Psoas muscle (tissue), 8 donors: ENCODE results near the gene SDE2. TPM values are rescaled to one million over a fixed set of nuclear protein-coding genes. Genes with fewer than 3 reads are reported as not detected.
"Not testable (repeated sequence)": the region's sequence is repeated elsewhere in the genome, so short reads cannot be mapped to it uniquely, and the experiment has no call there.

Experiments
- ATAC-seq, 4 donors: fragments of 200-7000 bp; cut with Tn5 transposase; one replicate each; pipeline ENCODE4 v1.9.1; 2020; ENCODE audit warnings: moderate library complexity in 3 of 4, mild to moderate bottlenecking in 2 of 4
- DNase-seq, 2 donors: peaks; one replicate each; pipeline ENCODE4 v3.0.0-alpha.2; 2020
- H3K27ac ChIP-seq: fragments of 200-600 bp; one replicate; pipeline ENCODE4 v1.8.0; 2022
- H3K27me3 ChIP-seq, 3 donors: fragments of 200-600 bp in 1 of 3; one replicate each; pipeline versions ENCODE4 v1.6.1 to v1.8.0; 2013 to 2022; ENCODE audit warnings: low read length in 2 of 3, mild to moderate bottlenecking in 2 of 3, moderate library complexity in 1 of 3; ENCODE audit not compliant: insufficient read depth in 3 of 3
- H3K36me3 ChIP-seq, 2 donors: fragments of 200-600 bp in 1 of 2; one replicate each; pipeline versions ENCODE4 v1.6.1 to v1.8.0; 2013 to 2022; ENCODE audit warnings: low read depth in 1 of 2, mild to moderate bottlenecking in 1 of 2, moderate library complexity in 1 of 2; ENCODE audit not compliant: insufficient read depth in 1 of 2
- H3K4me1 ChIP-seq: fragments of 200-600 bp; one replicate; pipeline ENCODE4 v1.8.0; 2022
- H3K4me3 ChIP-seq: fragments of 200-600 bp; one replicate; pipeline ENCODE4 v1.8.0; 2022; ENCODE audit warnings: mild to moderate bottlenecking
- H3K9me3 ChIP-seq: fragments of 200-600 bp; one replicate; pipeline ENCODE4 v1.8.0; 2022
- WGBS, 3 donors: extraction: QIAGEN DNeasy Blood & Tissue Kit; methylation state at CpG; one replicate each; pipeline versions ENCODE4 v1.1.6 to v1.1.7; 2013; 5-methylcytosine and 5-hydroxymethylcytosine counted together
- intact Hi-C, 2 donors: fragments of 100-400 bp; cut with DNase I; formaldehyde crosslinking; loops; one replicate each; pipeline versions ENCODE4 v1.11.0 to v1.14.2; 2022
- polyA plus RNA-seq, 3 donors: library from polyadenylated mRNA; stranded (reverse); fragments of 200-250 nt; gene quantifications; one replicate each; pipeline ENCODE4 v1.2.3, GENCODE V29; 2013
- total RNA-seq, 4 donors: library from RNA; stranded (reverse); fragmentation: NEBNext Ultra II Directional in 2 of 4; extraction: Animal tissue kit (Norgen Biotek cat#: 25700) in 2 of 4; gene quantifications; one replicate each; pipeline versions ENCODE4 v1.2.1 to v1.2.4, GENCODE V29; 2021 to 2023
- TF ChIP-seq, protein P1 (sequence below): fragments of 200-600 bp; IDR thresholded peaks from one replicate; pipeline ENCODE4 v1.8.0; 2022; ENCODE audit warnings: antibody characterized with exemption
- donor health status: healthy with polysubstance abuse.
- donor health status: DM: no; HTN: no; CAD: no; lungs with moderate emphysema.
- donor health status: Bipolar disorder and iron deficiency.
- donor health status: healthy.
- donor health status: DM: yes; HTN: yes; CAD: no.
- donor health status: DM: no; HTN: no; CAD: no.
- donor health status: DM: no; HTN: no; CAD: no.
- donor health status: DM: yes; HTN: yes; CAD: no.

SDE2 gene
- total and polyA plus RNA-seq, 7 donors = 8.1 to 27.7 (median 19.5) TPM

DNA sequence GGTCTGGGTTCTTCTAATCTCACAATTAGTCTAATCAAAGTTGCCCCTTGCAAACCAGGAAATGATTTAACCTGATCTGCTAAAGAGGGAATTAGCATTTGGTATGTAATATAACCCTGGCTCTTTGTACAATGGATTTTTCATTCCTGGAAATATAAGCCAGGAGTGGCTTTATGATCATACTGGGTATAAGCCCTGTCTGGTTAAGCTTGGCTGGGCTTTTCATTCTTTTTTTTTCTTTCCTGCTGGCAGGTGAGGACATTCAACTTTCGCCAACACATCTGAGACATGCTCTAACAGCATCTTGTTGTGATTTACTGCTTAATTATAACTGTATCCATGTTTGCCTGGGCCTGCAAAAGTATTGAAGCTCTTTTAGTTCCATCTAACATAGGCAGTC lies 20.4 kb upstream of the SDE2 start:
- Histone ChIP-seq H3K9me3 (no peaks in the 10 kb centered on the region), H3K27ac (no peak overlapping the region), H3K36me3 (no peaks in the 10 kb centered on the region), H3K4me3 (no peak overlapping the region), H3K4me1 (no peaks in the 10 kb centered on the region), H3K27me3 (no peaks in the 10 kb centered on the region)
- DNase-seq (no peak), ATAC-seq (no peak)
- intact Hi-C loops = no loop called here
- WGBS, 3 donors = 91 to 100% (median 93%) methylated on average over 1 of the region's 1 CpG
- TF ChIP-seq, protein P1, sequence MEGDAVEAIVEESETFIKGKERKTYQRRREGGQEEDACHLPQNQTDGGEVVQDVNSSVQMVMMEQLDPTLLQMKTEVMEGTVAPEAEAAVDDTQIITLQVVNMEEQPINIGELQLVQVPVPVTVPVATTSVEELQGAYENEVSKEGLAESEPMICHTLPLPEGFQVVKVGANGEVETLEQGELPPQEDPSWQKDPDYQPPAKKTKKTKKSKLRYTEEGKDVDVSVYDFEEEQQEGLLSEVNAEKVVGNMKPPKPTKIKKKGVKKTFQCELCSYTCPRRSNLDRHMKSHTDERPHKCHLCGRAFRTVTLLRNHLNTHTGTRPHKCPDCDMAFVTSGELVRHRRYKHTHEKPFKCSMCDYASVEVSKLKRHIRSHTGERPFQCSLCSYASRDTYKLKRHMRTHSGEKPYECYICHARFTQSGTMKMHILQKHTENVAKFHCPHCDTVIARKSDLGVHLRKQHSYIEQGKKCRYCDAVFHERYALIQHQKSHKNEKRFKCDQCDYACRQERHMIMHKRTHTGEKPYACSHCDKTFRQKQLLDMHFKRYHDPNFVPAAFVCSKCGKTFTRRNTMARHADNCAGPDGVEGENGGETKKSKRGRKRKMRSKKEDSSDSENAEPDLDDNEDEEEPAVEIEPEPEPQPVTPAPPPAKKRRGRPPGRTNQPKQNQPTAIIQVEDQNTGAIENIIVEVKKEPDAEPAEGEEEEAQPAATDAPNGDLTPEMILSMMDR = no peak

DNA sequence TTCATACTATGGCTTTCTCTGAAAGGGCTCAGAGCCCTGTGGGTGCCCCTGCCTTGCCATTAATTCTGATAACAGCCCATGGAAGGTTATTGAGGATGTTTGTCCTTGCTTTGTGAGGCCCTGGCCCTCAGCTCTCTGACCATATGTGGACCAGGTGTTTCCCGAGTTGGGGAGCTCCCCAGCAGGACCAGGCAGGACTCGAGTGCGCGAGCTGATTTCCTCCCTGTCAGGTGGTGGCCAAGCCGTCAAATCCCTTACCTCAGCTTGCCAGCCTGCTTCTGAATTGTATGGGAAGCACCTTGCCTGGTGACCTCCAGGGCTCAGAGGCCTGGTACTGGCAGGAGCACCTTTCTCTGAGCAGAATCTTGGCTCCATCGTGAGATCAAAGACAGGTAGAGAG lies 17.9 kb upstream of the SDE2 start:
- ATAC-seq = no peak
- DNase-seq = no peak
- no peak overlapping the region for H3K27ac ChIP-seq
- no peaks in the 10 kb centered on the region for H3K36me3 ChIP-seq
- H3K27me3 ChIP-seq = no peaks in the 10 kb centered on the region
- no peaks in the 10 kb centered on the region for H3K9me3 ChIP-seq
- H3K4me1 ChIP-seq = no peaks in the 10 kb centered on the region
- TF ChIP-seq, protein P1 = no peak
- WGBS, 3 donors = 43 to 57% (median 49%) methylated on average over 6 of the region's 6 CpGs
- no peak overlapping the region for H3K4me3 ChIP-seq
- intact Hi-C loops = no loop called here

DNA sequence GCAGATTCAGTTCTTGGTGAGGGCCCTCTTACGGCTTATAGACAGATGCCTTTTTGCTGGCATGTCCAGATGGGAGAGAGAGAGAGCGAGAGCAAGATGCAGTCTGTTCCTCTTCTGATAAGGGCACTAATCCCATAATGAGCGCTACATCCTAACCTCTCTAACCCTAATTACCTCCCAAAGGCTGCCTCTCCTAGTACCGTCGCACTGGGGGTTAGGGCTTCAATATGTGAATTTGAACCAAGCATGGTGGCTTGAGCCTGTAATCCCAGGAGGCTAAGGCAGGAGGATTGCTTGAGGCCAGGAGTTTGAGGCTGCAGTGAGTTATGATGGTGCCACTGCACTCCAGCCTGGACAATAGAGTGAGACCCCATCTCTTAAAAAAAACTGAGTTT lies 10.5 kb upstream of the SDE2 start:
- H3K4me3 ChIP-seq = no peak overlapping the region
- H3K27ac ChIP-seq = no peak overlapping the region
- no peak for ATAC-seq
- no peaks in the 10 kb centered on the region for H3K4me1 ChIP-seq
- H3K9me3 ChIP-seq = no peaks in the 10 kb centered on the region
- H3K27me3 ChIP-seq = no peaks in the 10 kb centered on the region
- TF ChIP-seq, protein P1 = no peak
- intact Hi-C loops = loop anchor here (5.0 to 10.0 kb wide), 2 partner anchors 43 to 105 kb away; no protein-coding TSS in a partner anchor
- DNase-seq = no peak
- 95 to 96% (median 95%) methylated on average over 5 of the region's 5 CpGs for WGBS, 3 donors
- H3K36me3 ChIP-seq = no peaks in the 10 kb centered on the region

DNA sequence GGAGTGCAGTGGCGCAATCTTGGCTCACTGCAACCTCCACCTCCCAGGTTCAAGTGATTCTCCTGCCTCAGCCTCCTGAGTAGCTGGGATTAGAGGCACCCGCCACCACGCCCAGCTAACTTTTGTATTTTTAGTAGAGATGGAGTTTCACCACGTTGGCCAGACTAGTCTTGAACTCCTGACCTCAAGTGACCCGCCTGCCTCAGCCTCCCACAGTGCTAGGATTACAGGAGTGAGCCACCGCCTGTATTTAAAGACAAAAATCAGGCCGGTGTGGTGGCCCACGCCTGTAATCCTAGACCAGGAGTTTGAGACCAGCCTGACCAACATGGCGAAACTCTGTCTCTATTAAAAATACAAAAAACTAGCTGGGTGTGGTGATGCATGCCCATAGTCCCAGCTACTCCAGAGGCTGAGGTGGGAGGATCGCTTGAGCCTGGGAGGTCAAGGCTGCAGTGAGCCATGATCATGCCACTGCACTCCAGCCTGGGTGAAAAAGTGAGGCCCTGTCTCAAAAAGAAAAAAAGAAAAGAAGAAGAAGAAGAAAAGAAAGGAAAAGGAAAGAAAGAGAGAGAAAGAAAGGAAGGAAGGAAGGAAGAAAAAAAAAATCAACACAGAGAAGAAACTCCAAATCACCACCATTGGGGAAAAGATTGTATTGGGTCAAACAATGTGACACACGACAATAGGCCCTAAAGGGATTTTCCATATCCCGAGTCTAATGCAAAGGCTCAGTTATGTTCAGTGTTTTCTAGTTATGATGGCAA lies 8.2 kb upstream of the SDE2 start:
- ATAC-seq, H3K4me1 ChIP-seq, H3K36me3 ChIP-seq, DNase-seq, H3K27ac ChIP-seq, H3K4me3 ChIP-seq, H3K9me3 ChIP-seq, H3K27me3 ChIP-seq: not testable (repeated sequence)
- 71 to 85% (median 76%) methylated on average over 12 of the region's 12 CpGs for WGBS, 3 donors
- intact Hi-C loops = loop anchor here in 1 of 2 donors (10.0 kb wide), 1 partner anchor 107 kb away; no protein-coding TSS in a partner anchor

GRCh38 chr1:226006686-226007085 lies 7.5 kb upstream of the SDE2 start:
- H3K27me3 ChIP-seq = no peaks in the 10 kb centered on the region
- H3K4me3 ChIP-seq = no peak overlapping the region
- ATAC-seq (no peak), DNase-seq (no peak)
- intact Hi-C loops = loop anchor here in 1 of 2 donors (10.0 kb wide), 1 partner anchor 108 kb away; no protein-coding TSS in a partner anchor
- TF ChIP-seq, protein P1 = no peak
- H3K9me3 ChIP-seq = no peaks in the 10 kb centered on the region
- no peak overlapping the region for H3K27ac ChIP-seq
- H3K4me1 ChIP-seq = no peaks in the 10 kb centered on the region
- no peaks in the 10 kb centered on the region for H3K36me3 ChIP-seq
